A549 (cell line): ENCODE data around the gene TMEM108. TPM values are rescaled to one million over a fixed set of nuclear protein-coding genes. Genes with fewer than 3 reads are reported as not detected.

Experiments
- ATAC-seq, 2 experiments: fragments of 200-7000 bp in 1 of 2; fragments of >200 bp in 1 of 2; cut with Nextera tagmentation in 1 of 2; cut with Tn5 transposase in 1 of 2; 3 replicates each; pipeline versions ENCODE4 v1.8.0 to v1.9.1; 2018 to 2020; ENCODE audit warnings: mild to moderate bottlenecking in 1 of 2, moderate library complexity in 1 of 2
- CTCF ChIA-PET: fragments of 300-600 bp; sonication (Branson Sonifier 250); formaldehyde crosslinking; extraction: SDS; loops from one replicate; lab custom pipeline; 2021; ENCODE audit warnings: antibody characterized with exemption, inconsistent platforms; lab: Yijun Ruan, JAX
- POLR2A ChIA-PET: fragments of 350-600 bp; formaldehyde crosslinking; extraction: SDS; loops from one replicate; lab custom pipeline; 2021; ENCODE audit warnings: antibody characterized with exemption, inconsistent platforms; lab: Yijun Ruan, JAX
- DNase-seq, 2 experiments: peaks; one replicate each; pipeline versions ENCODE4 v3.0.0 to v3.0.0-alpha.2; 2011 to 2016; ENCODE audit warnings: low read depth in 1 of 2, low spot score in 1 of 2
- FAIRE-seq: peaks from 2 replicates; lab custom pipeline; 2011; peaks lifted over from hg19 to GRCh38; lab: Jason Lieb, UNC
- H3K27ac ChIP-seq, 2 experiments: fragments of >200 bp; sonication (Bioruptor Twin); formaldehyde crosslinking; 3 replicates each; pipeline ENCODE4 v1.5.1; 2016 to 2017
- H3K4me1 ChIP-seq: fragments of >200 bp; sonication (Bioruptor Twin); formaldehyde crosslinking; 3 replicates; pipeline ENCODE4 v1.6.1; 2016
- H3K4me2 ChIP-seq: fragments of >200 bp; sonication (Bioruptor Twin); formaldehyde crosslinking; 3 replicates; pipeline ENCODE4 v1.6.1; 2016
- H3K4me3 ChIP-seq: fragments of >200 bp; sonication (Bioruptor Twin); formaldehyde crosslinking; 3 replicates; pipeline ENCODE4 v1.5.1; 2016
- H3K9me3 ChIP-seq: fragments of >200 bp; sonication (Bioruptor Twin); formaldehyde crosslinking; 3 replicates; pipeline ENCODE4 v1.6.1; 2016
- CEBPB ChIP-seq, 2 experiments: fragments of >200 bp in 1 of 2; sonication (Bioruptor Twin) in 1 of 2; formaldehyde crosslinking in 1 of 2; IDR thresholded peaks; 2 replicates each; pipeline ENCODE4 v1.6.1; 2012 to 2016
- CHD4 ChIP-seq: fragments of 200-600 bp; sonication (generic); IDR thresholded peaks from 2 replicates; pipeline ENCODE4 v1.6.1; 2016; ENCODE audit warnings: antibody characterized with exemption, mild to moderate bottlenecking, borderline replicate concordance
- ESRRA ChIP-seq: fragments of 150-350 bp; IDR thresholded peaks from 2 replicates; pipeline ENCODE4 v1.6.1; 2014; ENCODE audit warnings: mild to moderate bottlenecking, low read length, borderline replicate concordance
- FOSL2 ChIP-seq, 2 experiments: fragments of 450-650 bp in 1 of 2; fragments of >200 bp in 1 of 2; sonication (Bioruptor Twin) in 1 of 2; formaldehyde crosslinking; IDR thresholded peaks; 2 replicates each; pipeline versions ENCODE4 v1.5.0 to v1.6.1; 2016 to 2020; ENCODE audit warnings: mild to moderate bottlenecking in 1 of 2, moderate library complexity in 1 of 2
- FOXS1 ChIP-seq: fragments of 250-450 bp; sonication (Bioruptor Pico); IDR thresholded peaks from 2 replicates; pipeline ENCODE4 v1.5.0; 2020; ENCODE audit warnings: mild to moderate bottlenecking, moderate library complexity
- HOXB13 ChIP-seq: fragments of 250-450 bp; sonication (Bioruptor Pico); IDR thresholded peaks from 2 replicates; pipeline ENCODE4 v1.5.0; 2020; ENCODE audit warnings: low read depth, mild to moderate bottlenecking, moderate library complexity
- JUNB ChIP-seq: fragments of >200 bp; sonication (Bioruptor Twin); formaldehyde crosslinking; IDR thresholded peaks from 2 replicates; pipeline ENCODE4 v1.6.1; 2016
- KDM1A ChIP-seq: fragments of 200-600 bp; sonication (generic); IDR thresholded peaks from 2 replicates; pipeline ENCODE4 v1.6.1; 2016; ENCODE audit warnings: low read depth, mild to moderate bottlenecking
- NR3C1 ChIP-seq: fragments of >200 bp; sonication (Bioruptor Twin); formaldehyde crosslinking; IDR thresholded peaks from 3 replicates; pipeline ENCODE4 v1.6.1; 2017
- RCOR1 ChIP-seq: fragments of 150-350 bp; IDR thresholded peaks from 2 replicates; pipeline ENCODE4 v1.6.1; 2014; ENCODE audit warnings: antibody characterized with exemption, low read length, low read depth
- RFX5 ChIP-seq: fragments of 450-650 bp; IDR thresholded peaks from 2 replicates; pipeline ENCODE4 v1.7.1; 2014; ENCODE audit warnings: antibody characterized with exemption, mild to moderate bottlenecking, moderate library complexity
- RNF2 ChIP-seq: fragments of 200-600 bp; sonication (generic); IDR thresholded peaks from 2 replicates; pipeline ENCODE4 v1.6.1; 2016; ENCODE audit warnings: low read depth, mild to moderate bottlenecking, antibody characterized with exemption, moderate library complexity, borderline replicate concordance
- SREBF2 ChIP-seq: fragments of 450-650 bp; IDR thresholded peaks from 2 replicates; pipeline ENCODE4 v1.6.1; 2014; ENCODE audit warnings: mild to moderate bottlenecking, moderate library complexity
- TFCP2L1 ChIP-seq: fragments of 250-450 bp; sonication (Bioruptor Pico); IDR thresholded peaks from 2 replicates; pipeline ENCODE4 v1.5.0; 2021; ENCODE audit warnings: mild to moderate bottlenecking
- ZC3H11A ChIP-seq: fragments of 450-650 bp; IDR thresholded peaks from 2 replicates; pipeline ENCODE4 v1.6.1; 2014; ENCODE audit warnings: antibody characterized with exemption, mild to moderate bottlenecking
- WGBS: methylation state at CpG from one replicate; pipeline ENCODE4 v1.1.6; 2017; ENCODE audit errors: missing lambda C conversion rate; 5-methylcytosine and 5-hydroxymethylcytosine counted together
- polyA plus RNA-seq, 4 experiments: library from polyadenylated mRNA; depleted of rRNA in 3 of 4; stranded (reverse); fragments of >200 nt; fragmentation: RNase III in 1 of 4; extraction: RNeasy Plus Mini Kit Qiagen cat#74134 plus additional on column Dnase treatment in 1 of 4; gene quantifications; 2 replicates in 3 of 4; 3 replicates in 1 of 4; pipeline ENCODE4 v1.2.3, GENCODE V29; 2011 to 2017
- TF ChIP-seq, protein P1 (sequence below): IDR thresholded peaks from 2 replicates; pipeline ENCODE4 v1.6.1; 2012
- TF ChIP-seq, protein P2 (sequence below): fragments of 250-450 bp; sonication (Bioruptor Pico); IDR thresholded peaks from 2 replicates; pipeline ENCODE4 v1.5.0; 2021; ENCODE audit warnings: mild to moderate bottlenecking, moderate library complexity, borderline replicate concordance
- TF ChIP-seq, protein P3 (sequence below): fragments of >200 bp; sonication (Bioruptor Twin); formaldehyde crosslinking; IDR thresholded peaks from 3 replicates; pipeline ENCODE4 v1.6.1; 2016
- TF ChIP-seq, protein P4 (sequence below): fragments of 250-450 bp; sonication (Bioruptor Pico); IDR thresholded peaks from 2 replicates; pipeline ENCODE4 v1.5.0; 2020; ENCODE audit warnings: low read depth, mild to moderate bottlenecking, moderate library complexity
- TF ChIP-seq, protein P5 (sequence below): fragments of 150-350 bp; IDR thresholded peaks from 2 replicates; pipeline ENCODE4 v1.6.1; 2014; ENCODE audit warnings: low read depth, mild to moderate bottlenecking, low read length

The TMEM108 gene
- polyA plus RNA-seq, 2 of the 4 experiments (the other 2 are of a cell fraction), result not detected

DNA sequence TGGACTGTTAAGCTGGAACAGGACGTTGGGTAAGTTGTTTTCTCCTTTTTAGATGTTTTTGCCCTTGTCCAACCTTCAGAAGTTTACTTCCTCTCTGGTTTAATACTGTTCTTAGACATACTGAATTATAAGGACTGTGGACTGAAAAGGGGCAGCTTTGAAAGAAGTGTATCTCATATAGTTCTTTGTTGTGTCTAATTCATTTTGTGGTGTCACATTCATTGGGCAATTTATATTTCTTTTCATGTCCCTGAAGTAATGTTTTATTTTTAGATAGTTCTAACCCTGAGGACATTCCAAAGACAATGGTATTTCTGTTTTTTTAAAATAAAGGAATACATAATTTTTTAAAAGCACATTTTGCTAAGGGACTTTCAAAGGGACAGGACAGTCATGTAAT, 45.2 kb downstream of the TMEM108 start:
- Histone ChIP-seq H3K4me2 (no peak overlapping the region), H3K9me3 (no peaks in the 10 kb centered on the region), H3K4me1 (no peaks in the 10 kb centered on the region), H3K27ac (no peak overlapping the region), H3K4me3 (no peak overlapping the region)
- POLR2A ChIA-PET, result no interaction called here
- WGBS, result 0% methylated on average over 1 of the region's 1 CpG
- TF ChIP-seq SREBF2, result no peak
- DNase-seq (no peak), ATAC-seq (no peak), FAIRE-seq (no peak)
- CTCF ChIA-PET, result no interaction called here

DNA sequence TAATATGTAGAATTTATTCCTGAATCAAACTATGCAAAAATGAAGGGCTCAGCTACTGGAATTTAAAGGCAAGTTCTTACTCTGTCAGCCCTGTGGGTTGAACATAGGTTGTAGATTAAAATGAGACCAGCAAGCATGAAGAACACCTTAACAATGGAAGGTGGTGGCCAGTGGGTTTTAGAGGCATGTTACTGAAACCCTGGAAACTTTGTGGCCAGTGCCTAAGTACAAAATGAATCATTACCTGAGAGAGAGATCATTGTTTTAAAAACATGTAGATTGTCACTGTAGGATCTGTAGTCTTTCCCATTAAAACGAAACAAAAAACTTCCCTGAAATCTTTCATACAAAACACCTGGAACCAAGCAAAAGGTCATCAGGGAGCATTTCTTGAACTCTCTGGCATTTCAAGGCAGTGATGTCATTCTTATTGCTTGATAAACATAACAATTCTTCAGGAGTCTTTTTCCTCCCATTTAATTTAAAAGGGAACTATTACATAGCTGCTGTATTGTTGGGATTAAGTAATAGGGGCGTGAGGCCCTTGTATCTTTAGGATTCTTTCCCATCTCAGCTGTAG, 51.8 kb downstream of the TMEM108 start:
- no peak overlapping the region for H3K4me2 ChIP-seq
- DNase-seq (no peak), ATAC-seq (no peak), FAIRE-seq (no peak)
- no peak overlapping the region for H3K4me3 ChIP-seq
- H3K9me3 ChIP-seq, result no peaks in the 10 kb centered on the region
- TF ChIP-seq, protein P1, sequence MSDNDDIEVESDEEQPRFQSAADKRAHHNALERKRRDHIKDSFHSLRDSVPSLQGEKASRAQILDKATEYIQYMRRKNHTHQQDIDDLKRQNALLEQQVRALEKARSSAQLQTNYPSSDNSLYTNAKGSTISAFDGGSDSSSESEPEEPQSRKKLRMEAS, result no peak
- TF ChIP-seq TFCP2L1 (CRISPR knock-in tag) (no peak), ZC3H11A (no peak), CHD4 (no peak), HOXB13 (no peak), NR3C1 (no peak), ESRRA (no peak), RNF2 (no peak), JUNB (no peak), FOSL2 (IDR thresholded peaks at IDR 0.05) (no peak), FOSL2 (CRISPR knock-in tag; IDR thresholded peaks at IDR 0.05) (no peak), RCOR1 (no peak), CEBPB (IDR thresholded peaks at IDR 0.05) (no peak), RFX5 (no peak), KDM1A (no peak), FOXS1 (CRISPR knock-in tag) (no peak)
- TF ChIP-seq, protein P2, sequence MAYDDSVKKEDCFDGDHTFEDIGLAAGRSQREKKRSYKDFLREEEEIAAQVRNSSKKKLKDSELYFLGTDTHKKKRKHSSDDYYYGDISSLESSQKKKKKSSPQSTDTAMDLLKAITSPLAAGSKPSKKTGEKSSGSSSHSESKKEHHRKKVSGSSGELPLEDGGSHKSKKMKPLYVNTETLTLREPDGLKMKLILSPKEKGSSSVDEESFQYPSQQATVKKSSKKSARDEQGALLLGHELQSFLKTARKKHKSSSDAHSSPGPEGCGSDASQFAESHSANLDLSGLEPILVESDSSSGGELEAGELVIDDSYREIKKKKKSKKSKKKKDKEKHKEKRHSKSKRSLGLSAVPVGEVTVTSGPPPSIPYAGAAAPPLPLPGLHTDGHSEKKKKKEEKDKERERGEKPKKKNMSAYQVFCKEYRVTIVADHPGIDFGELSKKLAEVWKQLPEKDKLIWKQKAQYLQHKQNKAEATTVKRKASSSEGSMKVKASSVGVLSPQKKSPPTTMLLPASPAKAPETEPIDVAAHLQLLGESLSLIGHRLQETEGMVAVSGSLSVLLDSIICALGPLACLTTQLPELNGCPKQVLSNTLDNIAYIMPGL, result no peak
- TF ChIP-seq, protein P3, sequence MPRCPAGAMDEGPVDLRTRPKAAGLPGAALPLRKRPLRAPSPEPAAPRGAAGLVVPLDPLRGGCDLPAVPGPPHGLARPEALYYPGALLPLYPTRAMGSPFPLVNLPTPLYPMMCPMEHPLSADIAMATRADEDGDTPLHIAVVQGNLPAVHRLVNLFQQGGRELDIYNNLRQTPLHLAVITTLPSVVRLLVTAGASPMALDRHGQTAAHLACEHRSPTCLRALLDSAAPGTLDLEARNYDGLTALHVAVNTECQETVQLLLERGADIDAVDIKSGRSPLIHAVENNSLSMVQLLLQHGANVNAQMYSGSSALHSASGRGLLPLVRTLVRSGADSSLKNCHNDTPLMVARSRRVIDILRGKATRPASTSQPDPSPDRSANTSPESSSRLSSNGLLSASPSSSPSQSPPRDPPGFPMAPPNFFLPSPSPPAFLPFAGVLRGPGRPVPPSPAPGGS, result no peak
- TF ChIP-seq, protein P4, sequence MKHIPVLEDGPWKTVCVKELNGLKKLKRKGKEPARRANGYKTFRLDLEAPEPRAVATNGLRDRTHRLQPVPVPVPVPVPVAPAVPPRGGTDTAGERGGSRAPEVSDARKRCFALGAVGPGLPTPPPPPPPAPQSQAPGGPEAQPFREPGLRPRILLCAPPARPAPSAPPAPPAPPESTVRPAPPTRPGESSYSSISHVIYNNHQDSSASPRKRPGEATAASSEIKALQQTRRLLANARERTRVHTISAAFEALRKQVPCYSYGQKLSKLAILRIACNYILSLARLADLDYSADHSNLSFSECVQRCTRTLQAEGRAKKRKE (CRISPR knock-in tag), result no peak
- TF ChIP-seq, protein P5, sequence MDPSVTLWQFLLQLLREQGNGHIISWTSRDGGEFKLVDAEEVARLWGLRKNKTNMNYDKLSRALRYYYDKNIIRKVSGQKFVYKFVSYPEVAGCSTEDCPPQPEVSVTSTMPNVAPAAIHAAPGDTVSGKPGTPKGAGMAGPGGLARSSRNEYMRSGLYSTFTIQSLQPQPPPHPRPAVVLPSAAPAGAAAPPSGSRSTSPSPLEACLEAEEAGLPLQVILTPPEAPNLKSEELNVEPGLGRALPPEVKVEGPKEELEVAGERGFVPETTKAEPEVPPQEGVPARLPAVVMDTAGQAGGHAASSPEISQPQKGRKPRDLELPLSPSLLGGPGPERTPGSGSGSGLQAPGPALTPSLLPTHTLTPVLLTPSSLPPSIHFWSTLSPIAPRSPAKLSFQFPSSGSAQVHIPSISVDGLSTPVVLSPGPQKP, result no peak
- H3K4me1 ChIP-seq, result no peaks in the 10 kb centered on the region
- CTCF ChIA-PET, result no interaction called here
- POLR2A ChIA-PET, result no interaction called here
- H3K27ac ChIP-seq, result no peak overlapping the region
- 9% methylated on average over 2 of the region's 2 CpGs for WGBS
